ENCODE measurements around the gene ADISSP. TPM values are rescaled to one million over a fixed set of nuclear protein-coding genes. Genes with fewer than 3 reads are reported as not detected.

Gene ADISSP
- total and polyA plus RNA-seq, 2 of the 8 experiments (the other 6 are each of a cell fraction or from before 2014, with no cell fraction given), result 111 to 141 TPM

DNA sequence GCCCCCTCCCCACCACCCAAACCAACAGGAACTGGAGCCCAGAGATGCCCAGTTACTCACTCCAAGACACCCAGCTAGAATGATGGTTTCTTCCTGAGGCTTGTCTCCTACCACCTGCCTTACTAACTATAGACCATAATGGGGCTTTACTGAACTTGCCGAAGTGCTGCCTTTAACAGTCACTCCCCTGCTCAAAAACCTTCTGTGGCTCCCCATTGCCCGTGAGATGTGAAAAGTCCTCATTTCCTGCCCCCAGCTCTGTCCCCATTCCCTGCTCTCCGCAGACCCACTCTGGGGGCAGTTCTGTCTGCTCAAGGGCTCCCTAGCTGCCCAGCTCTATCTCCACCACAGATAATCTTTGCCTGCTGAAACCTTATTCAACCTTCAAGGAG lies 60.0 kb downstream of the ADISSP start:
- Histone ChIP-seq H3K4ac (replicated peaks; ENCODE audit: insufficient read length, low read depth, low read length) (no peak overlapping the region), H2BK5ac (ENCODE audit: low read depth, low read length) (no peak overlapping the region)
- CTCF ChIA-PET (ENCODE audit: partially characterized antibody), result interaction anchor here (0.7 to 45.1 kb wide), 10 partner anchors 7 to 144 kb away, joined by 3 to 1432 read pairs (median 3); partner anchors contain the start of genes ADAM33 and SIGLEC1

More for the DNA sequence above, 60.0 kb downstream of the ADISSP start:
- no peaks in the 10 kb centered on the region for H4K20me1 ChIP-seq (replicated peaks in 1 of 2; ENCODE audit: control insufficient read depth in 1 of 2, insufficient read depth in 2 of 2, low read length in 2 of 2)
- H3K4me2 ChIP-seq (ENCODE audit: insufficient read depth in 1 of 2, low read depth in 2 of 2, low read length in 2 of 2), result no peak overlapping the region
- no peak overlapping the region for H3K27ac ChIP-seq (ENCODE audit: low read depth, low read length)
- DNase-seq (ENCODE audit: low read depth in 1 of 2, low spot score in 2 of 2) (no peak), FAIRE-seq (no peak)
- H3K4me3 ChIP-seq (ENCODE audit: extremely low read depth in 1 of 4, insufficient read depth in 2 of 4, low read depth in 3 of 4, low read length in 4 of 4), result no peak overlapping the region
- no peaks in the 10 kb centered on the region for H3K36me3 ChIP-seq (ENCODE audit: control insufficient read depth in 2 of 4, insufficient read depth in 4 of 4, low read length in 3 of 4)
- no peak overlapping the region for H2BK20ac ChIP-seq (ENCODE audit: low read length)
- no peaks in the 10 kb centered on the region for H3K79me1 ChIP-seq (ENCODE audit: low read depth, low read length)
- no peaks in the 10 kb centered on the region for H3K79me2 ChIP-seq (ENCODE audit: control insufficient read depth in 1 of 2, insufficient read depth in 2 of 2, low read length in 2 of 2)
- TF ChIP-seq KDM1A (IDR thresholded peaks at IDR 0.05; ENCODE audit: borderline replicate concordance, low read length) (peak; percentile 71), SIX5 (IDR thresholded peaks at IDR 0.05; ENCODE audit: low read depth, low read length) (no peak)
- no peak overlapping the region for H2BK15ac ChIP-seq (ENCODE audit: low read length)
- 74% methylated on average over 3 of the region's 3 CpGs; no CpG with 5 or more reads in 1 of the 2 experiments for WGBS, 2 experiments (ENCODE audit: extremely low coverage in 1 of 2, insufficient coverage in 1 of 2, insufficient read length in 1 of 2, insufficient replicate concordance in 2 of 2, low coverage in 1 of 2, low lambda C conversion rate in 2 of 2, missing lambda C conversion rate in 1 of 2)
- H3K4me1 ChIP-seq (replicated peaks in 1 of 4; ENCODE audit: control insufficient read depth in 3 of 4, insufficient read depth in 4 of 4, low read length in 3 of 4), result no peaks in the 10 kb centered on the region
- no peaks in the 10 kb centered on the region for H3K9me3 ChIP-seq (ENCODE audit: insufficient read depth in 2 of 2, low read depth in 1 of 2, low read length in 1 of 2)
- H3K18ac ChIP-seq (ENCODE audit: extremely low read depth, low read length), result no peak overlapping the region
- no peak overlapping the region for H3K23ac ChIP-seq (ENCODE audit: insufficient read length)
- no peak overlapping the region for H3K56ac ChIP-seq (replicated peaks; ENCODE audit: insufficient read length, low read depth, low read length)
- no peak overlapping the region for H4K8ac ChIP-seq (ENCODE audit: extremely low read depth, insufficient read depth, low read length)
- no peak overlapping the region for H3K9ac ChIP-seq (replicated peaks in 1 of 4; ENCODE audit: extremely low read depth in 1 of 4, low read depth in 3 of 4, low read length in 3 of 4)
- no peak overlapping the region for H3K14ac ChIP-seq (ENCODE audit: insufficient read length)
- no peaks in the 10 kb centered on the region; a peak in 1 of 7 replicates for H3K27me3 ChIP-seq (replicated peaks in 1 of 4; ENCODE audit: control insufficient read depth in 3 of 4, extremely low read depth in 1 of 4, insufficient read depth in 3 of 4, low read length in 3 of 4)
- no peak overlapping the region for H4K5ac ChIP-seq (ENCODE audit: insufficient read length, low read depth, low read length)
- H3K23me2 ChIP-seq (ENCODE audit: low read depth, low read length), result peaks cover 4% of the 10 kb centered on the region; the same call in 1 of the 2 replicates
- POLR2A ChIA-PET (ENCODE audit: partially characterized antibody), result interaction anchor here (1.1 kb wide), 1 partner anchor 9 kb away, joined by 3 read pairs; no protein-coding TSS in a partner anchor
- H2BK12ac ChIP-seq (ENCODE audit: low read depth, low read length), result no peak overlapping the region
- H4K91ac ChIP-seq (replicated peaks; ENCODE audit: insufficient read length, low read length), result no peak overlapping the region
- H2BK120ac ChIP-seq (replicated peaks; ENCODE audit: low read depth, low read length), result no peak overlapping the region
- H2AK5ac ChIP-seq (ENCODE audit: low read depth, low read length), result no peak overlapping the region
- H2AFZ ChIP-seq (ENCODE audit: low read length), result no peak overlapping the region
